Measurements from ENCODE around the gene ALOXE3. TPM values are rescaled to one million over a fixed set of nuclear protein-coding genes. Genes with fewer than 3 reads are reported as not detected.
"Not testable (repeated sequence)": the region's sequence is repeated elsewhere in the genome, so short reads cannot be mapped to it uniquely, and the experiment has no call there.

The ALOXE3 gene
- total and polyA plus RNA-seq, 4 donors = 0.17 to 1.8 (median 0.85) TPM

- no peak for DNase-seq (ENCODE audit: low read depth in 4 of 6, low spot score in 6 of 6)
- Histone ChIP-seq H3K36me3 (ENCODE audit: control insufficient read depth, insufficient read depth, low read length) (no peaks in the 10 kb centered on the region), H3K27me3 (ENCODE audit: control insufficient read depth, insufficient read depth, low read length) (peaks cover 78% of the 10 kb centered on the region), H3K27ac (ENCODE audit: low read depth, low read length) (no peak overlapping the region), H3K9me3 (ENCODE audit: control insufficient read depth, insufficient read depth, low read length) (no peaks in the 10 kb centered on the region), H3K4me3 (ENCODE audit: low read depth, low read length) (no peak overlapping the region), H3K4me1 (ENCODE audit: control insufficient read depth, insufficient read depth, low read length) (no peaks in the 10 kb centered on the region)
- 5% methylated on average over 4 of the region's 28 CpGs for WGBS (ENCODE audit: insufficient coverage)
These were observed 54.4 kb downstream of the ALOXE3 start for GRCh38 chr17:8063761-8064534.

GRCh38 chr17:8062807-8063483 lies 55.4 kb downstream of the ALOXE3 start:
- H3K4me1 ChIP-seq (ENCODE audit: control insufficient read depth, insufficient read depth, low read length) = no peaks in the 10 kb centered on the region
- H3K9me3 ChIP-seq (ENCODE audit: control insufficient read depth, insufficient read depth, low read length) = no peaks in the 10 kb centered on the region
- H3K27ac ChIP-seq (ENCODE audit: low read depth, low read length) = no peak overlapping the region
- no peaks in the 10 kb centered on the region for H3K36me3 ChIP-seq (ENCODE audit: control insufficient read depth, insufficient read depth, low read length)
- WGBS (ENCODE audit: insufficient coverage) = 4% methylated on average over 7 of the region's 15 CpGs
- H3K27me3 ChIP-seq (ENCODE audit: control insufficient read depth, insufficient read depth, low read length) = peaks cover 81% of the 10 kb centered on the region
- H3K4me3 ChIP-seq (ENCODE audit: low read depth, low read length) = no peak overlapping the region
- DNase-seq (ENCODE audit: low read depth in 4 of 6, low spot score in 6 of 6) = no peak

- Histone ChIP-seq H3K27me3 (ENCODE audit: control insufficient read depth, insufficient read depth, low read length) (peaks cover 79% of the 10 kb centered on the region), H3K4me3 (ENCODE audit: low read depth, low read length) (no peak overlapping the region), H3K36me3 (ENCODE audit: control insufficient read depth, insufficient read depth, low read length) (no peaks in the 10 kb centered on the region), H3K27ac (ENCODE audit: low read depth, low read length) (no peak overlapping the region), H3K4me1 (ENCODE audit: control insufficient read depth, insufficient read depth, low read length) (no peaks in the 10 kb centered on the region), H3K9me3 (ENCODE audit: control insufficient read depth, insufficient read depth, low read length) (no peaks in the 10 kb centered on the region)
- 8% methylated on average over 2 of the region's 8 CpGs for WGBS (ENCODE audit: insufficient coverage)
- DNase-seq (ENCODE audit: low read depth in 4 of 6, low spot score in 6 of 6) = no peak
These were observed 55.9 kb downstream of the ALOXE3 start for GRCh38 chr17:8062435-8062806.

- H3K27me3 ChIP-seq (ENCODE audit: control insufficient read depth, insufficient read depth, low read length) = peaks cover 76% of the 10 kb centered on the region
- 26% methylated on average over 7 of the region's 8 CpGs for WGBS (ENCODE audit: insufficient coverage)
- not testable (repeated sequence) for DNase-seq (ENCODE audit: low read depth in 4 of 6, low spot score in 6 of 6)
These were observed 56.5 kb downstream of the ALOXE3 start for GRCh38 chr17:8061851-8062250.

GRCh38 chr17:8060274-8060673 lies 58.0 kb downstream of the ALOXE3 start:
- peaks cover 75% of the 10 kb centered on the region for H3K27me3 ChIP-seq (ENCODE audit: control insufficient read depth, insufficient read depth, low read length)
- WGBS (ENCODE audit: insufficient coverage) = 0% methylated on average over 9 of the region's 10 CpGs

More at GRCh38 chr17:8061851-8062250, 56.5 kb downstream of the ALOXE3 start:
- H3K36me3 ChIP-seq (ENCODE audit: control insufficient read depth, insufficient read depth, low read length); H3K4me3 ChIP-seq (ENCODE audit: low read depth, low read length); H3K9me3 ChIP-seq (ENCODE audit: control insufficient read depth, insufficient read depth, low read length); H3K27ac ChIP-seq (ENCODE audit: low read depth, low read length); H3K4me1 ChIP-seq (ENCODE audit: control insufficient read depth, insufficient read depth, low read length): not testable (repeated sequence)

GRCh38 chr17:8059131-8059530 lies 59.2 kb downstream of the ALOXE3 start:
- 49% methylated on average over 7 of the region's 7 CpGs for WGBS (ENCODE audit: insufficient coverage)
- peaks cover 65% of the 10 kb centered on the region for H3K27me3 ChIP-seq (ENCODE audit: control insufficient read depth, insufficient read depth, low read length)

More at GRCh38 chr17:8060274-8060673, 58.0 kb downstream of the ALOXE3 start:
- Histone ChIP-seq H3K4me1 (ENCODE audit: control insufficient read depth, insufficient read depth, low read length) (no peaks in the 10 kb centered on the region), H3K27ac (ENCODE audit: low read depth, low read length) (no peak overlapping the region), H3K4me3 (ENCODE audit: low read depth, low read length) (no peak overlapping the region), H3K36me3 (ENCODE audit: control insufficient read depth, insufficient read depth, low read length) (no peaks in the 10 kb centered on the region), H3K9me3 (ENCODE audit: control insufficient read depth, insufficient read depth, low read length) (no peaks in the 10 kb centered on the region)
- peak; percentile 41 to 96 (median 81) for DNase-seq (ENCODE audit: low read depth in 4 of 6, low spot score in 6 of 6)

GRCh38 chr17:8057691-8058114 lies 60.6 kb downstream of the ALOXE3 start:
- DNase-seq (ENCODE audit: low read depth in 4 of 6, low spot score in 6 of 6) = peak; percentile 46 to 95 (median 68)
- 4% methylated on average over 13 of the region's 14 CpGs for WGBS (ENCODE audit: insufficient coverage)
- Histone ChIP-seq H3K4me3 (ENCODE audit: low read depth, low read length) (no peak overlapping the region), H3K36me3 (ENCODE audit: control insufficient read depth, insufficient read depth, low read length) (no peaks in the 10 kb centered on the region), H3K27me3 (ENCODE audit: control insufficient read depth, insufficient read depth, low read length) (peaks cover 51% of the 10 kb centered on the region), H3K9me3 (ENCODE audit: control insufficient read depth, insufficient read depth, low read length) (no peaks in the 10 kb centered on the region), H3K4me1 (ENCODE audit: control insufficient read depth, insufficient read depth, low read length) (no peaks in the 10 kb centered on the region), H3K27ac (ENCODE audit: low read depth, low read length) (no peak overlapping the region)

More at GRCh38 chr17:8059131-8059530, 59.2 kb downstream of the ALOXE3 start:
- no peak overlapping the region for H3K27ac ChIP-seq (ENCODE audit: low read depth, low read length)
- no peaks in the 10 kb centered on the region for H3K4me1 ChIP-seq (ENCODE audit: control insufficient read depth, insufficient read depth, low read length)
- no peaks in the 10 kb centered on the region for H3K9me3 ChIP-seq (ENCODE audit: control insufficient read depth, insufficient read depth, low read length)
- DNase-seq (ENCODE audit: low read depth in 4 of 6, low spot score in 6 of 6) = no peak
- no peaks in the 10 kb centered on the region for H3K36me3 ChIP-seq (ENCODE audit: control insufficient read depth, insufficient read depth, low read length)
- H3K4me3 ChIP-seq (ENCODE audit: low read depth, low read length) = no peak overlapping the region

- Histone ChIP-seq H3K9me3 (ENCODE audit: control insufficient read depth, insufficient read depth, low read length) (no peaks in the 10 kb centered on the region), H3K27ac (ENCODE audit: low read depth, low read length) (no peak overlapping the region), H3K4me3 (ENCODE audit: low read depth, low read length) (no peak overlapping the region), H3K36me3 (ENCODE audit: control insufficient read depth, insufficient read depth, low read length) (no peaks in the 10 kb centered on the region), H3K4me1 (ENCODE audit: control insufficient read depth, insufficient read depth, low read length) (no peaks in the 10 kb centered on the region), H3K27me3 (ENCODE audit: control insufficient read depth, insufficient read depth, low read length) (peaks cover 48% of the 10 kb centered on the region)
- 89% methylated on average over 11 of the region's 17 CpGs for WGBS (ENCODE audit: insufficient coverage)
- DNase-seq (ENCODE audit: low read depth in 4 of 6, low spot score in 6 of 6) = no peak
These were observed 61.2 kb downstream of the ALOXE3 start for GRCh38 chr17:8056976-8057625.

GRCh38 chr17:8056232-8056975 lies 61.9 kb downstream of the ALOXE3 start:
- DNase-seq (ENCODE audit: low read depth in 4 of 6, low spot score in 6 of 6) = no peak
- Histone ChIP-seq H3K4me3 (ENCODE audit: low read depth, low read length) (no peak overlapping the region), H3K4me1 (ENCODE audit: control insufficient read depth, insufficient read depth, low read length) (no peaks in the 10 kb centered on the region), H3K9me3 (ENCODE audit: control insufficient read depth, insufficient read depth, low read length) (no peaks in the 10 kb centered on the region), H3K27ac (ENCODE audit: low read depth, low read length) (no peak overlapping the region), H3K36me3 (ENCODE audit: control insufficient read depth, insufficient read depth, low read length) (no peaks in the 10 kb centered on the region), H3K27me3 (ENCODE audit: control insufficient read depth, insufficient read depth, low read length) (peaks cover 41% of the 10 kb centered on the region)
- whole genome bisulfite sequencing (ENCODE audit: insufficient coverage) = 61% methylated on average over 11 of the region's 14 CpGs
